Measurements from ENCODE around the gene MRPS27.

Gene MRPS27

GRCh38 chr5:72364171-72364570 is 44.1 kb upstream of the MRPS27 start:
- DNase-seq (ENCODE audit: low read depth), result no peak
- no peak for TF ChIP-seq POLR2A (IDR thresholded peaks at IDR 0.05; ENCODE audit: extremely low read depth, insufficient read length)
- TF ChIP-seq MYC (IDR thresholded peaks at IDR 0.05; ENCODE audit: low read depth, low read length), result no peak
- no peak for TF ChIP-seq CTCF (IDR thresholded peaks at IDR 0.05; ENCODE audit: low read depth, low read length)
- no peak overlapping the region for H3K4me3 ChIP-seq (ENCODE audit: low read depth, low read length)

GRCh38 chr5:72363166-72363802 is 43.2 kb upstream of the MRPS27 start:
- H3K4me3 ChIP-seq (ENCODE audit: low read depth, low read length), result no peak overlapping the region
- no peak for DNase-seq (ENCODE audit: low read depth)
- no peak for TF ChIP-seq MYC (IDR thresholded peaks at IDR 0.05; ENCODE audit: low read depth, low read length)
- TF ChIP-seq MAX (IDR thresholded peaks at IDR 0.05; ENCODE audit: low read depth, low read length), result no peak
- no peak for TF ChIP-seq POLR2A (IDR thresholded peaks at IDR 0.05; ENCODE audit: extremely low read depth, insufficient read length)
- TF ChIP-seq CTCF (IDR thresholded peaks at IDR 0.05; ENCODE audit: low read depth, low read length), result no peak

- no peak overlapping the region for H3K4me3 ChIP-seq (ENCODE audit: low read depth, low read length)
- TF ChIP-seq CTCF (IDR thresholded peaks at IDR 0.05; ENCODE audit: low read depth, low read length), result no peak
- no peak for TF ChIP-seq MYC (IDR thresholded peaks at IDR 0.05; ENCODE audit: low read depth, low read length)
- TF ChIP-seq POLR2A (IDR thresholded peaks at IDR 0.05; ENCODE audit: extremely low read depth, insufficient read length), result no peak
- TF ChIP-seq MAX (IDR thresholded peaks at IDR 0.05; ENCODE audit: low read depth, low read length), result no peak
- DNase-seq (ENCODE audit: low read depth), result no peak
Measured at GRCh38 chr5:72359886-72360285, 39.8 kb upstream of the MRPS27 start.

- no peak for DNase-seq (ENCODE audit: low read depth)
- no peak for TF ChIP-seq MAX (IDR thresholded peaks at IDR 0.05; ENCODE audit: low read depth, low read length)
- TF ChIP-seq CTCF (IDR thresholded peaks at IDR 0.05; ENCODE audit: low read depth, low read length), result no peak
- TF ChIP-seq POLR2A (IDR thresholded peaks at IDR 0.05; ENCODE audit: extremely low read depth, insufficient read length), result no peak
- no peak for TF ChIP-seq MYC (IDR thresholded peaks at IDR 0.05; ENCODE audit: low read depth, low read length)
- H3K4me3 ChIP-seq (ENCODE audit: low read depth, low read length), result no peak overlapping the region
Measured at GRCh38 chr5:72358925-72359324, 38.9 kb upstream of the MRPS27 start.

- TF ChIP-seq MYC (IDR thresholded peaks at IDR 0.05; ENCODE audit: low read depth, low read length) (no peak), MAX (IDR thresholded peaks at IDR 0.05; ENCODE audit: low read depth, low read length) (no peak), POLR2A (IDR thresholded peaks at IDR 0.05; ENCODE audit: extremely low read depth, insufficient read length) (no peak), CTCF (IDR thresholded peaks at IDR 0.05; ENCODE audit: low read depth, low read length) (no peak)
- no peak for DNase-seq (ENCODE audit: low read depth)
- H3K4me3 ChIP-seq (ENCODE audit: low read depth, low read length), result no peak overlapping the region
Measured at GRCh38 chr5:72356361-72356760, 36.3 kb upstream of the MRPS27 start.
